OCI-LY1 (cell line): ENCODE results near the gene ATP6V0E1.

Experiments
- H2AFZ ChIP-seq: fragments of 200-600 bp; sonication (generic), shearing (Covaris generic); 2 replicates; pipeline ENCODE4 v1.6.0; 2014; ENCODE audit warnings: antibody characterized with exemption, mild to moderate bottlenecking, low read length
- H3F3A ChIP-seq: fragments of 200-600 bp; sonication (generic), shearing (Covaris generic); 2 replicates; pipeline ENCODE4 v1.6.0; 2014; ENCODE audit warnings: mild to moderate bottlenecking, antibody characterized with exemption, low read length, moderate library complexity; ENCODE audit not compliant: insufficient read depth
- H3K27ac ChIP-seq: fragments of 200-600 bp; sonication (generic); 2 replicates; pipeline ENCODE4 v1.5.1; 2014; ENCODE audit warnings: low read length, mixed run types, mild to moderate bottlenecking, low read depth; ENCODE audit not compliant: poor library complexity, severe bottlenecking
- H3K27me3 ChIP-seq: fragments of 200-600 bp; sonication (generic); 2 replicates; pipeline ENCODE4 v1.6.0; 2014; ENCODE audit warnings: antibody characterized with exemption, mild to moderate bottlenecking, low read length, moderate library complexity; ENCODE audit not compliant: insufficient read depth
- H3K36me3 ChIP-seq: fragments of 200-600 bp; sonication (generic); 2 replicates; pipeline ENCODE4 v1.6.1; 2014; ENCODE audit warnings: mild to moderate bottlenecking, antibody characterized with exemption, low read length, moderate library complexity, mixed read lengths; ENCODE audit not compliant: insufficient read depth
- H3K4me1 ChIP-seq: fragments of 200-600 bp; sonication (generic); 2 replicates; pipeline ENCODE4 v1.5.1; 2014; ENCODE audit warnings: mild to moderate bottlenecking, low read length, moderate library complexity; ENCODE audit not compliant: insufficient read depth, severe bottlenecking
- H3K4me2 ChIP-seq: fragments of 200-600 bp; sonication (generic), shearing (Covaris generic); 2 replicates; pipeline ENCODE4 v1.6.1; 2014; ENCODE audit warnings: low read length
- H3K4me3 ChIP-seq: fragments of 200-600 bp; sonication (generic); 2 replicates; pipeline ENCODE4 v1.5.1; 2014; ENCODE audit warnings: low read length, low read depth, mild to moderate bottlenecking, mixed read lengths; ENCODE audit not compliant: poor library complexity, severe bottlenecking
- H3K79me2 ChIP-seq: fragments of 200-600 bp; shearing (Covaris generic); 2 replicates; pipeline ENCODE4 v1.6.1; 2016; ENCODE audit warnings: mixed run types, low read length, mixed read lengths; ENCODE audit not compliant: insufficient read depth
- H3K9ac ChIP-seq: fragments of 200-600 bp; sonication (generic), shearing (Covaris generic); 2 replicates; pipeline ENCODE4 v1.6.1; 2014; ENCODE audit warnings: mild to moderate bottlenecking, low read length, mixed read lengths
- H3K9me2 ChIP-seq: fragments of 200-600 bp; sonication (generic), shearing (Covaris generic); 2 replicates; pipeline ENCODE4 v1.6.1; 2014; ENCODE audit warnings: low read depth, mild to moderate bottlenecking, low read length, mixed read lengths
- H3K9me3 ChIP-seq: fragments of 200-600 bp; shearing (Covaris generic); 2 replicates; pipeline ENCODE4 v1.6.1; 2014; ENCODE audit warnings: low read length, mixed read lengths
- H4K20me1 ChIP-seq: fragments of 200-600 bp; sonication (generic), shearing (Covaris generic); 2 replicates; pipeline ENCODE4 v1.6.0; 2016; ENCODE audit warnings: mild to moderate bottlenecking, low read length; ENCODE audit not compliant: insufficient read depth
- CTCF ChIP-seq: fragments of 200-600 bp; sonication (generic), shearing (Covaris generic); IDR thresholded peaks from 2 replicates; pipeline ENCODE4 v1.5.1; 2017; ENCODE audit warnings: mild to moderate bottlenecking, antibody characterized with exemption, low read length, moderate library complexity, mixed read lengths
- EZH2 ChIP-seq: fragments of 200-600 bp; sonication (generic), shearing (Covaris generic); IDR thresholded peaks from 2 replicates; pipeline ENCODE4 v1.8.0; 2017; ENCODE audit warnings: borderline replicate concordance, mixed run types, mild to moderate bottlenecking, antibody characterized with exemption, low read length, moderate library complexity, mixed read lengths

Gene ATP6V0E1

GRCh38 chr5:172939071-172939470 is 44.5 kb upstream of the ATP6V0E1 start:
- Histone ChIP-seq H2AFZ (no peak overlapping the region), H3K9me3 (no peaks in the 10 kb centered on the region), H3K9ac (no peak overlapping the region), H3K27me3 (no peaks in the 10 kb centered on the region), H3K27ac (no peak overlapping the region), H3K4me2 (no peak overlapping the region), H3K4me3 (no peak overlapping the region), H3K9me2 (no peaks in the 10 kb centered on the region), H3K79me2 (no peaks in the 10 kb centered on the region), H3K36me3 (peaks cover 43% of the 10 kb centered on the region), H3K4me1 (no peaks in the 10 kb centered on the region), H4K20me1 (no peaks in the 10 kb centered on the region), H3F3A (no peaks in the 10 kb centered on the region)
- TF ChIP-seq CTCF (peak; percentile 61), EZH2 (no peak)

GRCh38 chr5:172939611-172940267 is 43.8 kb upstream of the ATP6V0E1 start:
- no peak overlapping the region for H3K27ac ChIP-seq
- H3K27me3 ChIP-seq: no peaks in the 10 kb centered on the region
- no peaks in the 10 kb centered on the region for H3F3A ChIP-seq
- H3K36me3 ChIP-seq: peaks cover 43% of the 10 kb centered on the region
- H2AFZ ChIP-seq: no peak overlapping the region
- no peaks in the 10 kb centered on the region for H3K9me2 ChIP-seq
- H3K4me1 ChIP-seq: no peaks in the 10 kb centered on the region
- H3K4me3 ChIP-seq: no peak overlapping the region
- H3K9ac ChIP-seq: no peak overlapping the region
- H3K9me3 ChIP-seq: no peaks in the 10 kb centered on the region
- TF ChIP-seq CTCF (no peak), EZH2 (no peak)
- H3K4me2 ChIP-seq: no peak overlapping the region
- H4K20me1 ChIP-seq: no peaks in the 10 kb centered on the region
- no peaks in the 10 kb centered on the region for H3K79me2 ChIP-seq

- no peaks in the 10 kb centered on the region for H4K20me1 ChIP-seq
- peaks cover 39% of the 10 kb centered on the region for H3K36me3 ChIP-seq
- H3K79me2 ChIP-seq: no peaks in the 10 kb centered on the region
- no peaks in the 10 kb centered on the region for H3K9me2 ChIP-seq
- H3K9ac ChIP-seq: no peak overlapping the region
- H3K4me1 ChIP-seq: no peaks in the 10 kb centered on the region
- no peak overlapping the region for H3K4me2 ChIP-seq
- no peak overlapping the region for H2AFZ ChIP-seq
- H3F3A ChIP-seq: no peaks in the 10 kb centered on the region
- no peak overlapping the region for H3K27ac ChIP-seq
- H3K4me3 ChIP-seq: no peak overlapping the region
- H3K27me3 ChIP-seq: no peaks in the 10 kb centered on the region
- TF ChIP-seq CTCF (no peak), EZH2 (no peak)
- no peaks in the 10 kb centered on the region for H3K9me3 ChIP-seq
Measured at GRCh38 chr5:172940268-172941066, 43.1 kb upstream of the ATP6V0E1 start.
